Measurements from ENCODE around the gene HIVEP3. TPM values are rescaled to one million over a fixed set of nuclear protein-coding genes. Genes with fewer than 3 reads are reported as not detected.

Gene HIVEP3
- total and polyA plus RNA-seq, 2 donors: 2.8 to 3.1 TPM

GRCh38 chr1:41866285-41866684 lies 52.4 kb downstream of the HIVEP3 start:
- Histone ChIP-seq H3K4me1 (ENCODE audit: insufficient read depth) (no peaks in the 10 kb centered on the region), H3K27ac (ENCODE audit: low read depth) (no peak overlapping the region), H3K4me3 (ENCODE audit: low read depth, low read length) (no peak overlapping the region), H3K36me3 (ENCODE audit: insufficient read depth) (no peaks in the 10 kb centered on the region)
- WGBS: 86% methylated on average over 2 of the region's 2 CpGs
- no peak for DNase-seq (ENCODE audit: extremely low spot score)

- no peak for DNase-seq (ENCODE audit: extremely low spot score)
- no peaks in the 10 kb centered on the region for H3K36me3 ChIP-seq (ENCODE audit: insufficient read depth)
- H3K4me3 ChIP-seq (ENCODE audit: low read depth, low read length): no peak overlapping the region
- no peak overlapping the region for H3K27ac ChIP-seq (ENCODE audit: low read depth)
- no peaks in the 10 kb centered on the region for H3K4me1 ChIP-seq (ENCODE audit: insufficient read depth)
- 71% methylated on average over 4 of the region's 4 CpGs for WGBS
Observed at GRCh38 chr1:41864471-41865040, 54.2 kb downstream of the HIVEP3 start.

GRCh38 chr1:41863718-41864117 lies 55.0 kb downstream of the HIVEP3 start:
- Histone ChIP-seq H3K4me1 (ENCODE audit: insufficient read depth) (no peaks in the 10 kb centered on the region), H3K27ac (ENCODE audit: low read depth) (no peak overlapping the region), H3K4me3 (ENCODE audit: low read depth, low read length) (no peak overlapping the region), H3K36me3 (ENCODE audit: insufficient read depth) (no peaks in the 10 kb centered on the region)
- no peak for DNase-seq (ENCODE audit: extremely low spot score)
- WGBS: 90% methylated on average over 4 of the region's 4 CpGs

- WGBS: 66% methylated on average over 7 of the region's 7 CpGs
- no peaks in the 10 kb centered on the region for H3K4me1 ChIP-seq (ENCODE audit: insufficient read depth)
- DNase-seq (ENCODE audit: extremely low spot score): no peak
- no peaks in the 10 kb centered on the region for H3K36me3 ChIP-seq (ENCODE audit: insufficient read depth)
- H3K4me3 ChIP-seq (ENCODE audit: low read depth, low read length): no peak overlapping the region
- H3K27ac ChIP-seq (ENCODE audit: low read depth): no peak overlapping the region
Observed at GRCh38 chr1:41862384-41863221, 56.1 kb downstream of the HIVEP3 start.

- Histone ChIP-seq H3K36me3 (ENCODE audit: insufficient read depth) (no peaks in the 10 kb centered on the region), H3K27ac (ENCODE audit: low read depth) (no peak overlapping the region), H3K4me3 (ENCODE audit: low read depth, low read length) (no peak overlapping the region), H3K4me1 (ENCODE audit: insufficient read depth) (no peaks in the 10 kb centered on the region)
- DNase-seq (ENCODE audit: extremely low spot score): no peak
- WGBS: 73% methylated on average over 13 of the region's 13 CpGs
Observed at GRCh38 chr1:41861535-41862383, 57.0 kb downstream of the HIVEP3 start.

GRCh38 chr1:41860771-41861170 lies 58.0 kb downstream of the HIVEP3 start:
- no peak for DNase-seq (ENCODE audit: extremely low spot score)
- Histone ChIP-seq H3K4me3 (ENCODE audit: low read depth, low read length) (no peak overlapping the region), H3K36me3 (ENCODE audit: insufficient read depth) (no peaks in the 10 kb centered on the region), H3K4me1 (ENCODE audit: insufficient read depth) (no peaks in the 10 kb centered on the region), H3K27ac (ENCODE audit: low read depth) (no peak overlapping the region)
- whole genome bisulfite sequencing: 81% methylated on average over 8 of the region's 8 CpGs

GRCh38 chr1:41860214-41860613 lies 58.5 kb downstream of the HIVEP3 start:
- WGBS: 78% methylated on average over 1 of the region's 1 CpG
- Histone ChIP-seq H3K4me1 (ENCODE audit: insufficient read depth) (no peaks in the 10 kb centered on the region), H3K36me3 (ENCODE audit: insufficient read depth) (no peaks in the 10 kb centered on the region), H3K27ac (ENCODE audit: low read depth) (no peak overlapping the region), H3K4me3 (ENCODE audit: low read depth, low read length) (no peak overlapping the region)
- DNase-seq (ENCODE audit: extremely low spot score): no peak

GRCh38 chr1:41859686-41860085 lies 59.0 kb downstream of the HIVEP3 start:
- 89% methylated on average over 4 of the region's 4 CpGs for WGBS
- no peaks in the 10 kb centered on the region for H3K36me3 ChIP-seq (ENCODE audit: insufficient read depth)

GRCh38 chr1:41856944-41857285 lies 61.8 kb downstream of the HIVEP3 start:
- 35% methylated on average over 2 of the region's 2 CpGs for WGBS
- no peak overlapping the region for H3K27ac ChIP-seq (ENCODE audit: low read depth)
- no peak for DNase-seq (ENCODE audit: extremely low spot score)
- H3K4me1 ChIP-seq (ENCODE audit: insufficient read depth): peaks cover 2% of the 10 kb centered on the region
- H3K4me3 ChIP-seq (ENCODE audit: low read depth, low read length): no peak overlapping the region
- H3K36me3 ChIP-seq (ENCODE audit: insufficient read depth): no peaks in the 10 kb centered on the region

More at GRCh38 chr1:41859686-41860085, 59.0 kb downstream of the HIVEP3 start:
- Histone ChIP-seq H3K4me1 (ENCODE audit: insufficient read depth) (no peaks in the 10 kb centered on the region), H3K27ac (ENCODE audit: low read depth) (no peak overlapping the region), H3K4me3 (ENCODE audit: low read depth, low read length) (no peak overlapping the region)
- DNase-seq (ENCODE audit: extremely low spot score): no peak

GRCh38 chr1:41856151-41856943 lies 62.4 kb downstream of the HIVEP3 start:
- 73% methylated on average over 13 of the region's 13 CpGs for WGBS

GRCh38 chr1:41855713-41856112 lies 63.0 kb downstream of the HIVEP3 start:
- WGBS: 89% methylated on average over 2 of the region's 2 CpGs
- no peaks in the 10 kb centered on the region for H3K36me3 ChIP-seq (ENCODE audit: insufficient read depth)

More at GRCh38 chr1:41856151-41856943, 62.4 kb downstream of the HIVEP3 start:
- no peak overlapping the region for H3K27ac ChIP-seq (ENCODE audit: low read depth)
- H3K36me3 ChIP-seq (ENCODE audit: insufficient read depth): no peaks in the 10 kb centered on the region
- no peak overlapping the region for H3K4me3 ChIP-seq (ENCODE audit: low read depth, low read length)
- no peak for DNase-seq (ENCODE audit: extremely low spot score)
- peaks cover 2% of the 10 kb centered on the region for H3K4me1 ChIP-seq (ENCODE audit: insufficient read depth)

GRCh38 chr1:41853907-41854306 lies 64.8 kb downstream of the HIVEP3 start:
- Histone ChIP-seq H3K4me1 (ENCODE audit: insufficient read depth) (peaks cover 2% of the 10 kb centered on the region), H3K27ac (ENCODE audit: low read depth) (no peak overlapping the region), H3K36me3 (ENCODE audit: insufficient read depth) (no peaks in the 10 kb centered on the region), H3K4me3 (ENCODE audit: low read depth, low read length) (no peak overlapping the region)
- WGBS: 85% methylated on average over 6 of the region's 6 CpGs
- no peak for DNase-seq (ENCODE audit: extremely low spot score)

More at GRCh38 chr1:41855713-41856112, 63.0 kb downstream of the HIVEP3 start:
- DNase-seq (ENCODE audit: extremely low spot score): no peak
- Histone ChIP-seq H3K27ac (ENCODE audit: low read depth) (no peak overlapping the region), H3K4me1 (ENCODE audit: insufficient read depth) (peaks cover 2% of the 10 kb centered on the region), H3K4me3 (ENCODE audit: low read depth, low read length) (no peak overlapping the region)

GRCh38 chr1:41852091-41852490 lies 66.6 kb downstream of the HIVEP3 start:
- Histone ChIP-seq H3K36me3 (ENCODE audit: insufficient read depth) (no peaks in the 10 kb centered on the region), H3K4me3 (ENCODE audit: low read depth, low read length) (no peak overlapping the region), H3K27ac (ENCODE audit: low read depth) (no peak overlapping the region), H3K4me1 (ENCODE audit: insufficient read depth) (peaks cover 2% of the 10 kb centered on the region)
- DNase-seq (ENCODE audit: extremely low spot score): no peak
- WGBS: 95% methylated on average over 7 of the region's 7 CpGs

Data from urinary bladder (tissue), 4 donors.